HL-60 (cell line): Measurements from ENCODE around the gene KIF23.

Source experiments
- CTCF ChIP-seq: IDR thresholded peaks from one replicate; pipeline ENCODE4 v1.5.1; 2011; ENCODE audit warnings: low read length, control low read depth, inconsistent platforms; ENCODE audit not compliant: insufficient read depth
- POLR2AphosphoS5 ChIP-seq: IDR thresholded peaks from 2 replicates; pipeline ENCODE4 v1.6.1; 2012; ENCODE audit warnings: low read depth
- SPI1 ChIP-seq: IDR thresholded peaks from 2 replicates; pipeline ENCODE4 v1.6.1; 2012; ENCODE audit warnings: low read depth, mild to moderate bottlenecking, borderline replicate concordance

GRCh38 chr15:69462030-69462492, 47.9 kb downstream of the KIF23 start:
- TF ChIP-seq CTCF (no peak), POLR2AphosphoS5 (no peak), SPI1 (no peak)
